ENCODE results near the gene WDPCP.

Gene WDPCP

DNA sequence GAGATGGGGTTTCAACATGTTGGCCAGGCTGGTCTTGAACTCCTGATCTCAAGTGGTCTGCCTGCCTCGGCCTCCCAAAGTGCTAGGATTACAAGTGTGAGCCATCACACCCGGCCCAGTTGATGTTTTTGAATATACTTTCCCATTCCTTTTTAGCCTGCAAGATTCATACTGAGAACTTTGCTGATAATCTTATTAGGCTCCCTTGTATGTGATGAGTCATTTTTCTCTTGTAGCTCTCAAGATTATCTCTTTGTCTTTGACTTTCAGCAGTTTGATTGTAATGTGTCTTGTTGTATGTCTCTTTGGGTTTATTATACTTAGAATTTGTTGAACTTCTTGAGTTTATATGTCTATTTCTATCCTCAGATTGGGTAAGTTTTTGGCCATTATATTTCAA lies 456.3 kb downstream of the WDPCP start:
- no peak for ATAC-seq (ENCODE audit: low read depth)
- no peak for TF ChIP-seq CTCF (IDR thresholded peaks at IDR 0.05; ENCODE audit: poor library complexity, severe bottlenecking)

DNA sequence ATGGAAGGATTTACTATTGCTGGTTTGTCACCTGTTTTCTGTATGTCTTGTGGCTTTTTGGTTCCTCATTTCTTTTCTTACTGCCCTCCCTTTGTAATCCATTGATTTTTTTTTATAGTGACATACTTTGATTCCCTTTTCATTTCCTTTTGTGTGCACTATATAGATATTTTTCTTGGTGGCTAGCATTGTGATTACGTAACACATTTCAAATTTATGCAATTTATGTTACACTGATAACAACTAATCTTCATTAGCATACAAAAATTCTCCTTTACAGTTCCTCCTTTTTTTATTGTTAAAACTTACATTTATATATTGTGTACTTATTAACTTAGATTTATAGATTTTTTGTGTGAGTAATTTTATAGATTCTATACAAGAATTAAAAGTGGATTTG lies 457.1 kb downstream of the WDPCP start:
- DNase-seq (ENCODE audit: low spot score) (no peak), ATAC-seq (ENCODE audit: low read depth) (no peak)
- H3K4me3 ChIP-seq (ENCODE audit: severe bottlenecking) = no peak overlapping the region
- H3K27ac ChIP-seq (ENCODE audit: poor library complexity, severe bottlenecking) = no peak overlapping the region
- H3K27me3 ChIP-seq (ENCODE audit: insufficient read depth, poor library complexity, severe bottlenecking) = no peaks in the 10 kb centered on the region
- H3K4me1 ChIP-seq (ENCODE audit: insufficient read depth, poor library complexity, severe bottlenecking) = no peaks in the 10 kb centered on the region
- TF ChIP-seq CTCF (IDR thresholded peaks at IDR 0.05; ENCODE audit: poor library complexity, severe bottlenecking) = no peak
- H3K9me3 ChIP-seq (ENCODE audit: severe bottlenecking) = no peaks in the 10 kb centered on the region
- no peaks in the 10 kb centered on the region for H3K36me3 ChIP-seq (ENCODE audit: low read depth)

More for the DNA sequence above, 456.3 kb downstream of the WDPCP start:
- no peak overlapping the region for H3K4me3 ChIP-seq (ENCODE audit: severe bottlenecking)
- H3K4me1 ChIP-seq (ENCODE audit: insufficient read depth, poor library complexity, severe bottlenecking) = no peaks in the 10 kb centered on the region
- H3K27ac ChIP-seq (ENCODE audit: poor library complexity, severe bottlenecking) = no peak overlapping the region
- no peaks in the 10 kb centered on the region for H3K9me3 ChIP-seq (ENCODE audit: severe bottlenecking)
- DNase-seq (ENCODE audit: low spot score) = no peak
- no peaks in the 10 kb centered on the region for H3K27me3 ChIP-seq (ENCODE audit: insufficient read depth, poor library complexity, severe bottlenecking)
- no peaks in the 10 kb centered on the region for H3K36me3 ChIP-seq (ENCODE audit: low read depth)

- H3K4me1 ChIP-seq (ENCODE audit: insufficient read depth, poor library complexity, severe bottlenecking) = peaks cover 7% of the 10 kb centered on the region
- H3K27me3 ChIP-seq (ENCODE audit: insufficient read depth, poor library complexity, severe bottlenecking) = no peaks in the 10 kb centered on the region
- no peak overlapping the region for H3K27ac ChIP-seq (ENCODE audit: poor library complexity, severe bottlenecking)
- DNase-seq (ENCODE audit: low spot score) = no peak
- no peaks in the 10 kb centered on the region for H3K36me3 ChIP-seq (ENCODE audit: low read depth)
- H3K9me3 ChIP-seq (ENCODE audit: severe bottlenecking) = no peaks in the 10 kb centered on the region
- no peak for ATAC-seq (ENCODE audit: low read depth)
- no peak overlapping the region for H3K4me3 ChIP-seq (ENCODE audit: severe bottlenecking)
- no peak for TF ChIP-seq CTCF (IDR thresholded peaks at IDR 0.05; ENCODE audit: poor library complexity, severe bottlenecking)
Observed at GRCh38 chr2:63127594-63127993, 460.7 kb downstream of the WDPCP start.

DNA sequence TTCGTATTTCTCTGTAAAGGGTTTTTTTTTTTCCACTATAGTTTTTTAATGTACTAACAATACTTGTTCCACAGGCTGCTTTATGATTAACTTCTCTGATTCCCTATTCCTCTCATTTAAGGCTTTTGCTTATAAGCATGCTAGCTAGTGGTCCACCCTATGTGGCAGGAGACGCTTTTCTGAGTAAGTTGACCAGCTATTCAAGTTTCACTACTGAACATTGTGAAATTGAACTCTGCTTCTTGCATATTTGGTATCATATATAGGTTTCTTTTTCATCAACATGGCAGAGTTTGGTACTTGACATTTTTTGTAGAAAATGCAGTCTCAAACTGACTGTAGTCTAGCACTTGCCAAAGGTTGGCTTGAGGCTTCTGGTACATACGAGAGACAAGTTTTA lies 463.4 kb downstream of the WDPCP start:
- DNase-seq (ENCODE audit: low spot score) (no peak), ATAC-seq (ENCODE audit: low read depth) (no peak)
- no peak overlapping the region for H3K4me3 ChIP-seq (ENCODE audit: severe bottlenecking)
- peaks cover 7% of the 10 kb centered on the region for H3K4me1 ChIP-seq (ENCODE audit: insufficient read depth, poor library complexity, severe bottlenecking)
- TF ChIP-seq CTCF (IDR thresholded peaks at IDR 0.05; ENCODE audit: poor library complexity, severe bottlenecking) = no peak
- no peak overlapping the region for H3K27ac ChIP-seq (ENCODE audit: poor library complexity, severe bottlenecking)
- no peaks in the 10 kb centered on the region for H3K9me3 ChIP-seq (ENCODE audit: severe bottlenecking)
- H3K36me3 ChIP-seq (ENCODE audit: low read depth) = no peaks in the 10 kb centered on the region
- no peaks in the 10 kb centered on the region for H3K27me3 ChIP-seq (ENCODE audit: insufficient read depth, poor library complexity, severe bottlenecking)

DNA sequence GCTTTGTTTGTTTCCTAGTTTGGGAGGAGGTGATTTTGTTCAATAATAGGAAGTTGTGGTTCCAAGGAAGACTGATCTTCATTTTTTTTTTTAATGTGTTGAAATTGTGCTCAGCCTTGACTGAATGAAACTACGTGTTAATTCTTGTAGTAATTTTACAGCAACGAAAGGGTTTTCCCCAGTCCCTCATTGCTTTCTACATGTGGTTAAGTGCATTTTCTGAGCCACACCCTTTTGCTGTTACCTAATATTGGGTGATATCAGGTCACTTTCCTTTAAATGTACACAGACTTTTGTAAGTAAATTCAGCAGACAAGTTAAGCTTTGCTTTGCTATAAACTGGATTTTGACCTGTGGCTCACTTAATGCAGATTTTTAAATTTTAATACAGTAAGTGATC lies 464.1 kb downstream of the WDPCP start:
- H3K27me3 ChIP-seq (ENCODE audit: insufficient read depth, poor library complexity, severe bottlenecking) = no peaks in the 10 kb centered on the region
- no peaks in the 10 kb centered on the region for H3K9me3 ChIP-seq (ENCODE audit: severe bottlenecking)
- ATAC-seq (ENCODE audit: low read depth) (peak; percentile 67; the same call in 2 of the 3 replicates), DNase-seq (ENCODE audit: low spot score) (no peak)
- no peaks in the 10 kb centered on the region for H3K36me3 ChIP-seq (ENCODE audit: low read depth)
- H3K4me3 ChIP-seq (ENCODE audit: severe bottlenecking) = no peak overlapping the region
- H3K27ac ChIP-seq (ENCODE audit: poor library complexity, severe bottlenecking) = no peak overlapping the region
- H3K4me1 ChIP-seq (ENCODE audit: insufficient read depth, poor library complexity, severe bottlenecking) = peaks cover 7% of the 10 kb centered on the region
- TF ChIP-seq CTCF (IDR thresholded peaks at IDR 0.05; ENCODE audit: poor library complexity, severe bottlenecking) = no peak

Measured in RWPE2 (cell line).